Measurements from ENCODE around the gene MLLT3.

- TF ChIP-seq CTCF (IDR thresholded peaks at IDR 0.05), result no peak
- no peak for TF ChIP-seq EP300 (IDR thresholded peaks at IDR 0.05)
- TF ChIP-seq POLR2AphosphoS5 (IDR thresholded peaks at IDR 0.05), result no peak
These were observed 128.3 kb downstream of the MLLT3 start for GRCh38 chr9:20494035-20494434.
